Bronchial epithelial cell (primary cell): ENCODE measurements around the gene ADARB2. TPM values are rescaled to one million over a fixed set of nuclear protein-coding genes. Genes with fewer than 3 reads are reported as not detected.
A peak's percentile ranks its signal among the peaks of the same experiment; 100 is the strongest.

Source experiments
- DNase-seq: peaks from one replicate; pipeline ENCODE4 v3.0.0-alpha.2; 2010; ENCODE audit warnings: low read depth
- FAIRE-seq: peaks from 2 replicates; lab custom pipeline; 2011; peaks lifted over from hg19 to GRCh38; lab: Jason Lieb, UNC
- H3K27me3 ChIP-seq: 2 replicates; pipeline ENCODE4 v1.5.1; 2011; ENCODE audit warnings: low read length; ENCODE audit not compliant: control insufficient read depth, insufficient read depth
- H3K36me3 ChIP-seq: 2 replicates; pipeline ENCODE4 v1.5.1; 2011; ENCODE audit warnings: low read length; ENCODE audit not compliant: control insufficient read depth, insufficient read depth
- H3K4me3 ChIP-seq: 2 replicates; pipeline ENCODE4 v1.5.1; 2011; ENCODE audit warnings: mild to moderate bottlenecking, low read depth, low read length, control low read depth
- CTCF ChIP-seq: IDR thresholded peaks from 2 replicates; pipeline ENCODE4 v1.5.1; 2011; ENCODE audit warnings: mild to moderate bottlenecking, moderate library complexity, low read length, control low read depth, inconsistent platforms; ENCODE audit not compliant: insufficient read depth, severe bottlenecking
- total RNA-seq: library from RNA; depleted of rRNA; stranded (reverse); fragments of >200 nt; gene quantifications from 2 replicates; pipeline ENCODE4 v1.2.1, GENCODE V29; 2014

The ADARB2 gene
- total RNA-seq, 1 donor from 2014 or later = not detected

GRCh38 chr10:1178506-1178905, 558.8 kb downstream of the ADARB2 start:
- DNase-seq (no peak), FAIRE-seq (no peak)
- no peak for TF ChIP-seq CTCF
- Histone ChIP-seq H3K36me3 (no peaks in the 10 kb centered on the region), H3K27me3 (no peaks in the 10 kb centered on the region), H3K4me3 (no peak overlapping the region)

GRCh38 chr10:1177936-1178335, 559.4 kb downstream of the ADARB2 start:
- TF ChIP-seq CTCF = no peak
- no peaks in the 10 kb centered on the region for H3K36me3 ChIP-seq
- H3K4me3 ChIP-seq = no peak overlapping the region
- H3K27me3 ChIP-seq = no peaks in the 10 kb centered on the region
- DNase-seq (no peak), FAIRE-seq (no peak)

DNA sequence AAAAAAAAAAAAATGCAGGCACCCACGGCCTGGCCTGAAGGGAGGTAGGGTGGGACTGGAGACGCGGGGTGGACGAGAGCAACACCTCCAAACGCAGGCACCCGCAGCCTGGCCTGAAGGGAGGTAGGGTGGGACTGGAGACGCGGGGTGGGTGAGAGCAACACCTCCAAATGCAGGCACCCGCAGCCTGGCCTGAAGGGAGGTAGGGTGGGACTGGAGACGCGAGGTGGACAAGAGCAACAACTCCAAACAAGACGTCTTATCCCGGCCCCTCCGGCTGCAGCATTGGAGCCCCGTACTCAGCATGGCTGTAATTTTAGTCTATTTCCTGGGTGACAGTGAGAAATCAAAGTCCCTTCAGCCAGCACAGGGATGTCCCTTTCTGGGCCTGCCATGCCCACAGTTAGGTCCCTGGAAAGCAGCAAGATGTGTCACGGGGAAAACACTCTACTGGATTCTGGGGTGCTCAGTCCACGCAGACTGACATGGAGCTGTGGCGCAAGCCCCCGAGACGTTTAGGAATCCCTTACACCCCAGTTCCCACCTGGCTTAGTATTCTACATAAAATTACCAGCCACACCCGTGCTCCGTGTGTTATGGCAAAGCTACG, 561.3 kb downstream of the ADARB2 start:
- FAIRE-seq (no peak), DNase-seq (no peak)
- Histone ChIP-seq H3K36me3 (no peaks in the 10 kb centered on the region), H3K4me3 (no peak overlapping the region), H3K27me3 (no peaks in the 10 kb centered on the region)
- TF ChIP-seq CTCF = no peak

- DNase-seq (no peak), FAIRE-seq (peak; percentile 83)
- Histone ChIP-seq H3K27me3 (no peaks in the 10 kb centered on the region), H3K36me3 (no peaks in the 10 kb centered on the region), H3K4me3 (no peak overlapping the region)
- no peak for TF ChIP-seq CTCF
These were observed 563.3 kb downstream of the ADARB2 start for GRCh38 chr10:1174022-1174421.

- FAIRE-seq = no peak
These were observed 564.2 kb downstream of the ADARB2 start for GRCh38 chr10:1173091-1173490.

More at GRCh38 chr10:1173091-1173490, 564.2 kb downstream of the ADARB2 start:
- no peak for DNase-seq
- H3K4me3 ChIP-seq = no peak overlapping the region
- no peaks in the 10 kb centered on the region for H3K36me3 ChIP-seq
- H3K27me3 ChIP-seq = no peaks in the 10 kb centered on the region
- TF ChIP-seq CTCF = no peak
